Activated naive CD8-positive, alpha-beta T cell treated with anti-CD3 and anti-CD28 coated beads, Interleukin-2, amount 10 ng/mL, durations not matched to agents 7 days and 5 days (primary cell): ENCODE measurements around the gene SZT2. TPM values are rescaled to one million over a fixed set of nuclear protein-coding genes. Genes with fewer than 3 reads are reported as not detected.
A peak's percentile ranks its signal among the peaks of the same experiment; 100 is the strongest.

Source experiments
- ATAC-seq: fragments of 150-1000 bp; cut with Tn5 transposase; one replicate; pipeline ENCODE4 v1.10.0; 2021; ENCODE audit warnings: low read depth, moderate library complexity
- POLR2A ChIA-PET: fragments of 350-600 bp; sonication (Branson Sonifier 250); formaldehyde crosslinking; loops from one replicate; lab custom pipeline; 2021; ENCODE audit warnings: antibody characterized with exemption; lab: Charles Lee
- DNase-seq: peaks from one replicate; pipeline ENCODE4 v3.0.0; 2021
- H3K27ac Mint-ChIP-seq: one replicate; pipeline ENCODE4 v1.8.0; 2022; ENCODE audit warnings: mild to moderate bottlenecking, mixed read lengths
- H3K27me3 Mint-ChIP-seq: one replicate; pipeline ENCODE4 v1.8.0; 2022; ENCODE audit warnings: mild to moderate bottlenecking, moderate library complexity, mixed read lengths
- H3K36me3 Mint-ChIP-seq: one replicate; pipeline ENCODE4 v1.8.0; 2021; ENCODE audit warnings: mild to moderate bottlenecking, mixed read lengths
- H3K4me1 Mint-ChIP-seq: one replicate; pipeline ENCODE4 v1.8.0; 2021; ENCODE audit warnings: mixed read lengths
- H3K4me3 Mint-ChIP-seq: one replicate; pipeline ENCODE4 v1.8.0; 2022; ENCODE audit warnings: mild to moderate bottlenecking, moderate library complexity, mixed read lengths
- H3K9me3 Mint-ChIP-seq: one replicate; pipeline ENCODE4 v1.8.0; 2021; ENCODE audit warnings: mixed read lengths
- total RNA-seq, 2 experiments: library from RNA; stranded (reverse); gene quantifications; one replicate each; pipeline ENCODE4 v1.2.3, GENCODE V29; 2021

The SZT2 gene
- total RNA-seq, 2 experiments from 2014 or later: 84.8 to 88.2 TPM

DNA sequence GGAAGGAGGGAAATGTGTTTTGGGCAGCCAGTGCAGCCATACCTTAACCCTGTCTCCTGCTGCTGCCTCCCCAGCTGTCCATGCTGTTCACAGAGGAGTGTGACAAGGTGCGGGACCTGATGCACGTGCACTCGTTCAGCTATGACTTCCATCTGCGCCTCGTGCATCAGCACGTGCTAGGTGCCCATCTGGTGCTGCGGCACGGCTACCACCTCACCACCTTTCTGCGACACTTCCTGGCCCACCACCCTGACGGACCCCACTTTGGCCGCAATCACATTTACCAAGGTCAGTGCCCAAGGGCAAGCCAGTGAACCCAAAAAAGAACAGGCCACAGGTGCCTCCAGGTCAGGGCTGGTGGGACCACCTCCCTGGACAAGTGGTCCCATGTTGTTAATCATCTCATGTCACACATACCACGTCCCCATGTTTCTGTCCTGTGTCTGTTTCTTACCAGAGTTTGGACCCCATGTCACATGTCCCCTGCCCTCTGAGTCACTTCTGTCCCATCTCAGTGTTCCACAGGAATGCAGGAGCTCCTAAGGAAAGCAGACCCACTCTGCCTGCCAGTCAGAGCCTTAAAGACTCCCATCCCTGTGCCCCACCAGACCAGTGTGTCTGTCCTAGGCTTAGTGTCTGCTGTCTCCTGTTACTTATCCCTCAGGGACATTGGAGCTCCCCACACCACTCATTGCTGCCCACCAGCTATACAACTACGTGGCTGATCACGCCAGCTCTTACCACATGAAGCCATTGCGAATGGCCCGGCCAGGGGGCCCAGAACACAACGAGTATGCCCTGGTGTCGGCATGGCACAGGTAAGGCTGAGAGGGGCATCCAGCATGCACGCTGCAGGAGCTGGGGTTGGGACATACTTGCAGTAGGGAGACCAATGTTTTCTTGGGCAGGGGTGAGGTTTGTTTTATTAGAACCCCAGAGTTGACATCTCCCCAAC, 57.5 kb downstream of the SZT2 start:
- ATAC-seq: no peak
- H3K27me3 Mint-ChIP-seq: no peaks in the 10 kb centered on the region
- no peaks in the 10 kb centered on the region for H3K4me1 Mint-ChIP-seq
- no peak for DNase-seq
- POLR2A ChIA-PET: no interaction called here
- H3K9me3 Mint-ChIP-seq: no peaks in the 10 kb centered on the region
- H3K27ac Mint-ChIP-seq: no peak overlapping the region
- H3K36me3 Mint-ChIP-seq: peaks cover 9% of the 10 kb centered on the region
- H3K4me3 Mint-ChIP-seq: no peak overlapping the region

DNA sequence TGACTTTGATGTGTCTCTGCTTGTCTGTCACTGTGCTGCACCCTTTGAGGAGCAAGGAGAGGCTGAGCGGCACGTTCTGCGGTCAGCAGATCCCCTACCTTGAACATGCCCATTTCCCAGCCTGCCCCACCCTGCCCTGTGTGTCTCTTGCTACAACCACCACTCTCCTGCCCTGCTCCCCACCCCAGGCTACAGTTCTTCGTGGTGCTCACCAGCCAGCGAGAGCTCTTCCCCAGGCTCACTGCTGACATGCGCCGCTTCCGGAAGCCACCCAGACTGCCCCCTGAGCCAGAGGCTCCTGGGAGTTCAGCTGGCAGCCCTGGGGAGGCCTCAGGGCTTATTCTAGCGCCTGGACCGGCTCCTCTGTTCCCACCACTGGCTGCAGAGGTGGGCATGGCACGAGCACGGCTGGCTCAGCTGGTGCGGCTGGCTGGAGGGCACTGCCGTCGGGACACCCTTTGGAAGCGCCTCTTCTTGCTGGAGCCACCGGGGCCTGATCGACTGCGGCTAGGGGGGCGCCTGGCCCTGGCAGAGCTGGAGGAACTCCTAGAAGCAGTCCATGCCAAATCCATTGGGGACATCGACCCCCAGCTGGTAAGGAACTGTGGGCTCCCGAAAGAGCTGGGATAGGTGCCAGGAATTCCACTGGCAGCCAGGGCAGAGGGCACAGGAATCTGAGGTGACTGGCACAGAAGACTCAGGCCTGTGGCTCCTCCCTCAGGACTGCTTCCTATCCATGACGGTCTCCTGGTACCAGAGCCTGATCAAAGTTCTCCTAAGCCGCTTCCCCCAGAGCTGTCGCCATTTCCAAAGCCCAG, 58.4 kb downstream of the SZT2 start:
- DNase-seq: no peak
- ATAC-seq: no peak
- peaks cover 9% of the 10 kb centered on the region for H3K36me3 Mint-ChIP-seq
- no peak overlapping the region for H3K27ac Mint-ChIP-seq
- no peaks in the 10 kb centered on the region for H3K27me3 Mint-ChIP-seq
- POLR2A ChIA-PET: interaction anchor here (0.8 kb wide), 1 partner anchor 8 kb away, joined by 3 read pairs; no protein-coding TSS in a partner anchor
- no peaks in the 10 kb centered on the region for H3K9me3 Mint-ChIP-seq
- H3K4me3 Mint-ChIP-seq: no peak overlapping the region
- peaks cover 7% of the 10 kb centered on the region for H3K4me1 Mint-ChIP-seq

DNA sequence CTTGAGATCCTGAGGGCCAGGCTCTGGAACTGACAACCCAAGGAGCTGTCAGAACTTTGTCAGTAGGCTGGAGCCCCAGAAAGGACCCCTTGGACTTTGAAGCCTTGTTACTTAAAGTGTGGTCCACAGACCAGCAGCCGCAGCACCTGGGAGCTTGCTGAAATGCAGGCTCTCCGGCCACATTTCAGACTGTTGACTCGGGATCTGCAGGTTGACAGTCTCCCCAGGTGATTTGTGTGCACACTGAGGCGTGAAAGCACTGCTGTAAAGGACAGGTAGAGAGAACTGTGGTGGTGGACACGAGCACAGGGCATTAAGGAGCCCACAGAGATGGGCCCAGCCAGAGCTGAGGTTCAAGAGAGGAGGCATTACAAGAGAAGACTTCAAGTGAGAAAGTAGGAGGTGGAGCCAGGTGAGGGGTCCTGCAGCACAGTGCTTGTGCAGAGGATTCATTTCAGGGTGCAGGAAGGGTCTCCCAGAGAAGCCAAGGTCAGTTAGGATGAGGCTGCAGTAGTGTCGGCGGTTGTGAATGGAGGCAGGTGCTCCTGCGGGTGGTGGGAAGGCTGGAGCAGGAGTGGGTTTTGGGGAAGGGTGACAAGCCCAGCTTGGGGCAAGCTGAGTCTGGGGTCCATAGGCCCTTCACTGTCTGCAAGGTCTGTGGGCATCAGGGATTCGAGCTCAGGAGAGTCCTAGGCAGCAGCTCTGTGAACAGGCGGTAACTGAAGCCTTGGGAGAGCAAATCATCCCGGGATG, 59.4 kb downstream of the SZT2 start:
- peaks cover 7% of the 10 kb centered on the region for H3K4me1 Mint-ChIP-seq
- H3K27me3 Mint-ChIP-seq: no peaks in the 10 kb centered on the region
- no peaks in the 10 kb centered on the region for H3K9me3 Mint-ChIP-seq
- DNase-seq: no peak
- peaks cover 9% of the 10 kb centered on the region for H3K36me3 Mint-ChIP-seq
- no peak for ATAC-seq
- peak overlapping the region; percentile 56 for H3K27ac Mint-ChIP-seq
- POLR2A ChIA-PET: interaction anchor here (0.8 kb wide), 1 partner anchor 9 kb away, joined by 3 read pairs; no protein-coding TSS in a partner anchor
- H3K4me3 Mint-ChIP-seq: no peak overlapping the region

DNA sequence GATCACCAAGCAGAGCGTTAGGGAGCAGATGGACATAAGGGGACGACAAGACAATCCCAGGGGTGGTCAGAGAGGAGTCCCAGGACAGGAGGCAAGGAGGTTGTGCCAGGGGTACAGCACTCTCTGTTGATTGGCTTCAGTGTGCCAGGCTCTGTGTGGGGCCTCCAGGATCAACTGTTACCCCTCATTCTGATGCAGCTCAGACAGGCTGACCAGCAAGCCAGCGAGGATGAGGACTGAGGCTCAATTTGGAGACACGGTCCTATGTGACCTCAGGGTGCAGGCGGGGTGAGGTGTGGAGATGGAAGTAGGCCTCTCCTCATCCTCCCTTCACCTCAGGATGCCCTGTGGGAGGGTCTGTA, 60.0 kb downstream of the SZT2 start:
- H3K36me3 Mint-ChIP-seq: peaks cover 9% of the 10 kb centered on the region
- H3K4me3 Mint-ChIP-seq: no peak overlapping the region
- ATAC-seq (no peak), DNase-seq (no peak)
- H3K27ac Mint-ChIP-seq: no peak overlapping the region
- POLR2A ChIA-PET: no interaction called here
- H3K27me3 Mint-ChIP-seq: peaks cover 4% of the 10 kb centered on the region
- H3K4me1 Mint-ChIP-seq: peaks cover 13% of the 10 kb centered on the region
- no peaks in the 10 kb centered on the region for H3K9me3 Mint-ChIP-seq

DNA sequence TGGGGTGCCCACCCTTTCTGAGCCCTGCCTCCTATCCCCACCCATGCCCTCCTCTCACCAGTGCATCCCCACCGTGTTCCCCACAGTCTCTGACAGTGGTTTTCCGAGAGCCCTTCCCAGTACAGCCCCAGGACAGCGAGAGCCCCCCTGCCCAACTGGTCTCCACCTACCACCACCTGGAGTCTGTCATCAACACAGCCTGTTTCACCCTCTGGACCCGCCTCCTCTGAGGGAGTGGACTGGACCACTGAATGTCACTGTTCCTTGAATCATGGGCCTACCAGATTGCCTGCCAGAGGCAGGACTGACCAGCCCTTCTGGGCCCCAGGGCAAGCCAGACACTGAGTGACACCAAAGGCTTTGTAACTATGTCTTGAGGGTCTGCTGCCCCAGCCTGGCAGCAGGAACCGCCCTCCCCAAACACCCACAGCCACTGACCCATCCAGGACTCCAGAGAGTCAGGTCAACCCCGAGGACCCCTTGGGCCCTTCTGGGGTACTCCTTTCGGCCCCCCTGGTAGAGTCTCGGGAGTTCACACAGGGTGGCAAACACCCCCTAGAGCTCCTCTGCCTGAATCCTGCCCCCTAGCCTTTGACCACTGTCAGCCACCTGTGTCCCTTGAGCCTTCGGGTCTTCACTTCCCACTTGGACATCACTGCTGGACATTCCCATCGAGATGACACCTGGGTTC, 60.7 kb downstream of the SZT2 start:
- Mint-ChIP-seq H3K4me3 (no peak overlapping the region), H3K27ac (no peak overlapping the region), H3K4me1 (peaks cover 16% of the 10 kb centered on the region), H3K27me3 (peaks cover 9% of the 10 kb centered on the region), H3K36me3 (peaks cover 9% of the 10 kb centered on the region), H3K9me3 (no peaks in the 10 kb centered on the region)
- ATAC-seq: no peak
- DNase-seq: no peak
- POLR2A ChIA-PET: no interaction called here

DNA sequence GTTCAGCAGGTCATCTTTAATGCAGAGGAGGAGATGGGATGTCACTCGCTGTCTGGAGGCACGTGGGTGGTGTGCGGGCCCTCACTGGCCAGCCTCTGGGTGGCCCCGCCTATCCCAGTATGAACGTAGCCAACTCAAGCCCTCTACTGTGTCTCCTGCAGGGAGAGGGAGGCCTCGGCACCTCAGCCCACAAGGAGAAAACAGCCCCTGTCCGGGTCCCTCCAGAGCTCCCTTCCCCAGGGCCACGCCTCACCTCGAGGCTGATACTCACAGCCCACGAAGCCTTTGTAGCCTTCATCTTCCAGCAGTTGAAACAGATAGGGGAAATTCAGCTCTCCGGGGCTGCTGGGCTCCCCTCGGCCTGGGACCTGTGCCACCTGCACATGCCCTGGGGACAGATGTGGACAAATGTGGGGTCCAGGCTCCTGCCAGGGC, 61.5 kb downstream of the SZT2 start:
- H3K36me3 Mint-ChIP-seq: peaks cover 8% of the 10 kb centered on the region
- peaks cover 16% of the 10 kb centered on the region for H3K4me1 Mint-ChIP-seq
- peaks cover 13% of the 10 kb centered on the region for H3K27me3 Mint-ChIP-seq
- ATAC-seq: no peak
- POLR2A ChIA-PET: interaction anchor here (1.3 kb wide), 1 partner anchor 9 kb away, joined by 3 read pairs; no protein-coding TSS in a partner anchor
- H3K4me3 Mint-ChIP-seq: no peak overlapping the region
- no peak for DNase-seq
- no peaks in the 10 kb centered on the region for H3K9me3 Mint-ChIP-seq
- H3K27ac Mint-ChIP-seq: no peak overlapping the region

DNA sequence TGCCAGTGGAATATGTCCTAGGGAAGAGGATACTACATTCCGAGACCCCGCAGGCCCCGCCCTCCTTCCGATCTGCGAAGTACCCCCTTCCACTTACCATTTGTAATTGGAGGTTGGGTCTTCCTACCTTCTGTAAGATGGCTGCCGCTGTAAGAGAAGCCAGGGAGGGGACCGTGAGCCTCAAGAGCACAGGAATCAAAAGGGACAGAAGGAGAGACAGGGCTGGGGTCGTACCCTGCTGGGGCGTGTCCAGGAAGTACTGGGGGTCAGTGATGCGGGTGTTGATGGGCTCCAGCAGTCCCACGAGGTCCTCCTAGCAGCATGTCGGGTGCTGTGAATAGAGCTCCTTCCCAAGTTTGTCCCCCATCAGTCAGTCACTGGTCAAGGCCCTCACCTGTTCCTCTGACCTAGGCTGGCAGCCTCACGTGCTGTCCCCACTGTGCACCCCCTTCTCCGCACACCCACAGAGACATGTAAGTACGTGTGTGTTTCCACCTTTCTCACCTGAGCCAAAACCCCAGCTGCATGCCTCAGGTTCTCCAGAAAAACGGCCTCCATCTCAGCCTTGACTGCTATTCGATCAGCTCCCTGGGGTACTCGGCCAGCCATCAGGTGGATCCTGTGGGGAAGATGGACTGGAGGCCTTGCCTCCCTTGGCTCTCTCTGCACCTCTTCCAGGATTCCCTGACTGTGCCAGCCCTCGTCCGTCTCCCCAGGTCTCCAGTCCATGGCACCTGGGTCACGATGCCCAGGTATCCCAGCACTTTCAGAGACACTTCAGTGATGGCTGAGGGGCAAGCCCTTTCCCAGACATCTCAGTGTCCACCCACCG, 62.2 kb downstream of the SZT2 start:
- Mint-ChIP-seq H3K27ac (peak overlapping the region; percentile 1), H3K9me3 (no peaks in the 10 kb centered on the region), H3K36me3 (peaks cover 5% of the 10 kb centered on the region), H3K27me3 (peaks cover 18% of the 10 kb centered on the region), H3K4me1 (peaks cover 16% of the 10 kb centered on the region), H3K4me3 (no peak overlapping the region)
- DNase-seq (no peak), ATAC-seq (no peak)
- POLR2A ChIA-PET: interaction anchor here (1.3 kb wide), 1 partner anchor 10 kb away, joined by 3 read pairs; no protein-coding TSS in a partner anchor

DNA sequence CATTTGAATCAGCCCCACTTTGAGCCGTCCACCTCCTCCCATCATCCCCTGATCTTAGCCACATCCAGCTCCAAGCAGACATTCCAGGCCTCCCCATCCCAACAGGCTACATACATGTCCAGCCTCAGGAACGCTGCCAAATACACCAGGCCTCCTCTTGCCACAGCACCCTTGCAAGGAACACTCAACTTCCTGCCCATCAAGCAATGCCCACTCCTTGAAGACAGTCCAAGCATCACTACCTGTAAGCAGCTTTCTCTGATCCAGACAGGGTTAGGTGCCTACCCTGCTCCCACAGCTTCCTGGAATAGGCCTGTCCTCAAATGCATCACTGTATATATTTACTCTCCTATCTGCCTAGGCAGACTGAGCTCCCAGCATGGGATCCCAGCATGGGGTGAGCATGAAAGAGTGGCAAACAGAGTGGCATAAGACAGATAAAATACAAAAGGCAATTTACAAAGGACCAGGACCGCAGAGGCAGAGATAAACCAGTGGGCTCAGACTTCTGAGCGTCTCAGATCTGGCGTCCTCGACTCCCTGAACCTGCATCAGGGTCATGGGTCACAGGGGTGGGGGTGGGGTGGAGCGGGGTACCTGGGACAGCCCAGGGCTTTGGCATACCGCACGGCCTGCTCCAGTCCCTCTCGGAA, 63.2 kb downstream of the SZT2 start:
- H3K27ac Mint-ChIP-seq: peak overlapping the region; percentile 75
- H3K4me1 Mint-ChIP-seq: peaks cover 16% of the 10 kb centered on the region
- peaks cover 23% of the 10 kb centered on the region for H3K27me3 Mint-ChIP-seq
- H3K4me3 Mint-ChIP-seq: peak overlapping the region; percentile 72
- ATAC-seq: no peak
- POLR2A ChIA-PET: interaction anchor here (0.6 to 1.3 kb wide), 3 partner anchors 11 to 1429 kb away, joined by 3 to 4 read pairs (median 3); no protein-coding TSS in a partner anchor
- H3K9me3 Mint-ChIP-seq: no peaks in the 10 kb centered on the region
- DNase-seq: no peak
- H3K36me3 Mint-ChIP-seq: peaks cover 5% of the 10 kb centered on the region

DNA sequence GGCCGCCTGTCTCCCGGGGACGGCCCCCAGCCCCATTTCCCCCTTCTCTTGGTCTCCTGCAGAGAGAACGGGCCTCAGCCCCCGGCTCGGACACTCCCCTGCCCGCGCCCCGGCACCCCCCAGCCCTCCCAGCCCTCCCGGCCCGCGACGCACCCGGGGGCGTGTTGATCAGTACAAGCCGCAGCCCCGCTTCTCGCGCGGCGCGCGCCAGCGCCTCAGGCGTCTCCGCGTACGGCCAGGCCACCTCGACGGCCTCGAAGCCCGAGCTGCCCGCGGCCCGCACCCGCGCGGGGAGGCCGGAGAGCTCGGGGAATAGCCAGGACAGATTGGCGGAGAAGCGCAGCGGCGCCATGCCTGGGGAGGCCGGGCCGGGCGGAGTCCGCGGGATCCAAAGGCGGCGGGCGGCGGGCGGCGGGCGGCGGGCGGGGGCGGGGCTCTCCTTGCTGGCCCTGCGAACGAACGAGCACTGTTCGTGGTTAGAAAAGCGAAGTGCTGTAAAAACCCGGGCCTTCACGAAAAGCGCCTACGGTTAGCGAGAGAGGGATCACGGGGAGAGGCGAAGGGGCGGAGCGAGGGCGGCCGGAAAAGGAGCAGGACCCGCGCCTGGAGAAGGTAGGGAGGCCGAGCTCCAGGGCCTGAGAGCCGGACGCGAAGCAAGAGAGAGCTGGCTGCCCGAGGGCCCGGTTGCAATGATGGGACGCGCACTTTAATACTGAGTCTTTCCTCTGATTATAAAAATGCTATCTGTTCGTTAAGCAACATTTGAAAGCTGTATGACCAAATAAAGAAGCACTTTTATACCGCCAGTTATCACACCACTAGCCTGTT, 64.0 kb downstream of the SZT2 start, which contains the start of gene HYI:
TSS of gene HYI (minus strand) at position 490 of the 828 bp plus-strand sequence. CDS start at position 352, 138 bp downstream.
- peak; percentile 61 for ATAC-seq
- Mint-ChIP-seq H3K36me3 (peaks cover 5% of the 10 kb centered on the region), H3K9me3 (no peaks in the 10 kb centered on the region)

DNA sequence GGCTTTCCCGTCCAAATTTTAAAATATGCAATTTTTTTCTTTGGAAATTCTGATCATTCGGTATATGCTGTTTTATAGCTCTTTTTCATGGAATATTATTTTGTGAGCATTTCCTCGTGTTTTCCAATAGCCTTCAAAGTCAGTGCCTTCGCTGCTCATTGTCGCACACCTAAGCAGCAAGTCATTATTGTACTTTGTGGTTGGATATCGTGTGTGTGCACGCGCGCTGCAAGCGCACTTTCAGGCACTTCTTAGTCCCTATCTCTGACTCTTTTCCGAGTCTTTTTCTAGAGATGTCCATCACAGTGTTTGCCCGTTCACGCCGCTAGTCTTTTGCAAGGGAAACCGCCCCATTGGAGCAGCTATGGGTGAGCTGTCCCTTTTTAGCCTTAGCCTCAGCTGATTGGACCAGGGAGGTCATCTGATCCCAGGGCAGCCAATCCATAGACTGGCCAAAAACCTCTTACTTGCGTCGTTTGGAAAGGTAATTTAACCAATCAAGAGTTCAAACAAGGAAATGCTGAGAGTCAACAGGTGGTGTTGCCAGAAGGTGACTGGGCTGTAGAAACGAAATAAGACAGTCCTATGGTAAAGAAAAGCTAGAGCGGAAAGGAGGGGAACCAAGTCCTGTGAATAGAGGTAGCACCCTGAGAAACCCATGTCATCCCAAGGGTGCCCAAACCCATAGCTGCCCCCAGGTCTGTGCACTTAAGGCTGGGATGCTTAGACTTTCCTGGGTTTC, 64.7 kb downstream of the SZT2 start:
- H3K4me3 Mint-ChIP-seq: peak overlapping the region; percentile 84
- DNase-seq: peak; percentile 60
- peaks cover 38% of the 10 kb centered on the region for H3K27me3 Mint-ChIP-seq
- no peaks in the 10 kb centered on the region for H3K9me3 Mint-ChIP-seq
- ATAC-seq: peak; percentile 87
- no peaks in the 10 kb centered on the region for H3K36me3 Mint-ChIP-seq
- POLR2A ChIA-PET: interaction anchor here (1.0 to 2.2 kb wide), 6 partner anchors 13 to 196 kb away, joined by 3 to 12 read pairs (median 5); partner anchors contain the start of genes CDC20, ELOVL1 and KDM4A
- H3K4me1 Mint-ChIP-seq: peaks cover 16% of the 10 kb centered on the region
- H3K27ac Mint-ChIP-seq: peak overlapping the region; percentile 80

More for the DNA sequence above, 64.0 kb downstream of the SZT2 start, which contains the start of gene HYI:
- POLR2A ChIA-PET: interaction anchor here (1.0 to 2.2 kb wide), 6 partner anchors 13 to 196 kb away, joined by 3 to 12 read pairs (median 5); partner anchors contain the start of genes CDC20, ELOVL1 and KDM4A
- Mint-ChIP-seq H3K4me3 (peak within 1 kb of the TSS; percentile 84), H3K27me3 (peaks cover 31% of the 10 kb centered on the region), H3K27ac (peak within 1 kb of the TSS; percentile 80), H3K4me1 (peaks cover 16% of the 10 kb centered on the region)
- DNase-seq: peak; percentile 70
